ENCODE data around the gene PDE3B.

DNA sequence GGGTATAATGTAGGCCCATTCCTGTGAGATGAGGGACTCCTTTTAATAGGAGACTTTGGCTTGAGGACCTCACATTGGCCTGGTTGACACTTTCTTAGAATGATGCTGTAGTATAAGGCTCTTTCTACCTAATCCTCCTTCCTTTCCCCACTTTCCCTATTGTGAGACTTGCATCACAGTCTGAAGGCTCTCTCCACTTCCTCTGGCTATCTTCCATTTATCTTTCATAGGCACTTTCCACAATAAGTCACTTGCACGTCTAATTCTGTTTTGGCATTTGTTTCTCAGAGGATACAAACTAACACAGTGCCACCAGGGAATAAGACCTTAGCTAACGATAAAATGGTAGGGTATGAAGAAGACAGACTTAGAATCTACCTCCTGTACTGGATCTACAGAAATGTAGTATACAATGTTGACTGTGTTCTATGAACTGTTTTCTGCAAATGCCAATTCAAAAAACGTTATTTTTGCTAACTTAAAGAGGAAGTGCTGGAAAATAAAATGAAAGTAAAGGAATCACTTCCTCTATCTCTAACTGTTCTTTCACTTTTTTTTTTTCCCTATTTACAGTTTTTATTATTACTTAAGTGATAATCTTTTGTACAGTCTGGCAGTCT is 17.9 kb upstream of the PDE3B start:
- TF ChIP-seq, protein P1, sequence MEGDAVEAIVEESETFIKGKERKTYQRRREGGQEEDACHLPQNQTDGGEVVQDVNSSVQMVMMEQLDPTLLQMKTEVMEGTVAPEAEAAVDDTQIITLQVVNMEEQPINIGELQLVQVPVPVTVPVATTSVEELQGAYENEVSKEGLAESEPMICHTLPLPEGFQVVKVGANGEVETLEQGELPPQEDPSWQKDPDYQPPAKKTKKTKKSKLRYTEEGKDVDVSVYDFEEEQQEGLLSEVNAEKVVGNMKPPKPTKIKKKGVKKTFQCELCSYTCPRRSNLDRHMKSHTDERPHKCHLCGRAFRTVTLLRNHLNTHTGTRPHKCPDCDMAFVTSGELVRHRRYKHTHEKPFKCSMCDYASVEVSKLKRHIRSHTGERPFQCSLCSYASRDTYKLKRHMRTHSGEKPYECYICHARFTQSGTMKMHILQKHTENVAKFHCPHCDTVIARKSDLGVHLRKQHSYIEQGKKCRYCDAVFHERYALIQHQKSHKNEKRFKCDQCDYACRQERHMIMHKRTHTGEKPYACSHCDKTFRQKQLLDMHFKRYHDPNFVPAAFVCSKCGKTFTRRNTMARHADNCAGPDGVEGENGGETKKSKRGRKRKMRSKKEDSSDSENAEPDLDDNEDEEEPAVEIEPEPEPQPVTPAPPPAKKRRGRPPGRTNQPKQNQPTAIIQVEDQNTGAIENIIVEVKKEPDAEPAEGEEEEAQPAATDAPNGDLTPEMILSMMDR (IDR thresholded peaks at IDR 0.05): no peak
- no peak for TF ChIP-seq POLR2A (IDR thresholded peaks at IDR 0.05)
